B cell (primary cell): ENCODE data around the gene ZNF787. TPM values are rescaled to one million over a fixed set of nuclear protein-coding genes. Genes with fewer than 3 reads are reported as not detected.

Experiments used
- ATAC-seq: fragments of 200-7000 bp; cut with Tn5 transposase; one replicate; pipeline ENCODE4 v1.10.0; 2021; ENCODE audit warnings: low read depth, mild to moderate bottlenecking, moderate number of reproducible peaks, moderate library complexity
- CTCF ChIA-PET: fragments of 350-600 bp; sonication (Branson Sonifier 250); formaldehyde crosslinking; loops from one replicate; lab custom pipeline; 2021; ENCODE audit warnings: antibody characterized with exemption, inconsistent platforms; lab: Charles Lee
- POLR2A ChIA-PET: fragments of 350-600 bp; sonication (Branson Sonifier 250); formaldehyde crosslinking; loops from one replicate; lab custom pipeline; 2021; ENCODE audit warnings: antibody characterized with exemption; lab: Charles Lee
- DNase-seq: peaks from one replicate; pipeline ENCODE4 v3.0.0; 2013
- H2AFZ ChIP-seq: 2 replicates; pipeline ENCODE4 v1.6.1; 2012; ENCODE audit warnings: mild to moderate bottlenecking, low read depth, low read length; ENCODE audit not compliant: insufficient read depth, poor library complexity, severe bottlenecking
- H3K27ac ChIP-seq, 2 donors: 1 replicate in 1 of 2; 2 replicates in 1 of 2; pipeline ENCODE4 v1.5.1; 2012 to 2013; ENCODE audit warnings: low read length in 2 of 2, mild to moderate bottlenecking in 2 of 2, moderate library complexity in 1 of 2
- H3K27me3 ChIP-seq, 4 experiments: fragments of 200-600 bp in 1 of 4; sonication (generic) in 1 of 4; replicated peaks in 1 of 4; 1 replicate in 2 of 4; 2 replicates in 2 of 4; pipeline versions ENCODE4 v1.6.1 to v1.7.0; 2013 to 2016; ENCODE audit warnings: low read length in 3 of 4, mild to moderate bottlenecking in 2 of 4, mixed read lengths in 1 of 4, moderate library complexity in 1 of 4; ENCODE audit not compliant: insufficient read depth in 4 of 4, control insufficient read depth in 3 of 4; ENCODE audit errors: control extremely low read depth in 1 of 4
- H3K36me3 ChIP-seq, 2 experiments: replicated peaks in 1 of 2; 1 replicate in 1 of 2; 2 replicates in 1 of 2; pipeline versions ENCODE4 v1.6.1 to v1.7.1; 2013; ENCODE audit warnings: low read length in 1 of 2; ENCODE audit not compliant: insufficient read depth in 2 of 2, control insufficient read depth in 1 of 2; ENCODE audit errors: control extremely low read depth in 1 of 2, extremely low read depth in 1 of 2
- H3K4me1 ChIP-seq, 2 donors: fragments of 200-600 bp in 1 of 2; sonication (generic) in 1 of 2; 1 replicate in 1 of 2; 2 replicates in 1 of 2; pipeline versions ENCODE4 v1.5.1 to v1.6.1; 2013 to 2017; ENCODE audit warnings: low read length in 2 of 2; ENCODE audit not compliant: control insufficient read depth in 2 of 2, insufficient read depth in 2 of 2
- H3K4me2 ChIP-seq: replicated peaks from 2 replicates; pipeline ENCODE3; 2012; ENCODE audit warnings: mild to moderate bottlenecking, low read depth, low read length; ENCODE audit not compliant: poor library complexity, severe bottlenecking
- H3K4me3 ChIP-seq, 5 experiments: fragments of 200-600 bp in 1 of 5; sonication (generic) in 1 of 5; 1 replicate in 3 of 5; 2 replicates in 2 of 5; pipeline versions ENCODE4 v1.5.1 to v1.7.0; 2011 to 2016; ENCODE audit warnings: low read length in 4 of 5, mild to moderate bottlenecking in 4 of 5, low read depth in 2 of 5, control low read depth in 1 of 5, moderate library complexity in 1 of 5; ENCODE audit not compliant: insufficient read depth in 1 of 5; ENCODE audit errors: control extremely low read depth in 1 of 5, extremely low read depth in 1 of 5
- H3K79me2 ChIP-seq: fragments of 200-600 bp; sonication (generic); one replicate; pipeline ENCODE4 v1.6.0; 2016; ENCODE audit warnings: low read length; ENCODE audit not compliant: control insufficient read depth, insufficient read depth
- H3K9ac ChIP-seq: fragments of 200-600 bp; sonication (generic); 2 replicates; pipeline ENCODE4 v1.6.1; 2017; ENCODE audit warnings: mild to moderate bottlenecking, low read length, moderate library complexity
- H3K9me3 ChIP-seq, 3 donors: one replicate each; pipeline versions ENCODE4 v1.6.1 to v1.7.1; 2013; ENCODE audit warnings: low read length in 2 of 3; ENCODE audit not compliant: control insufficient read depth in 2 of 3, insufficient read depth in 1 of 3; ENCODE audit errors: control extremely low read depth in 1 of 3
- H4K20me1 ChIP-seq: 2 replicates; pipeline ENCODE4 v1.6.0; 2012; ENCODE audit warnings: mild to moderate bottlenecking, low read length; ENCODE audit not compliant: insufficient read depth, control insufficient read depth, poor library complexity, severe bottlenecking
- H3K27ac Mint-ChIP-seq: one replicate; pipeline ENCODE4 v1.8.0; 2021; ENCODE audit warnings: mixed read lengths
- H3K27me3 Mint-ChIP-seq: one replicate; pipeline ENCODE4 v1.8.0; 2021; ENCODE audit warnings: mixed read lengths
- H3K4me1 Mint-ChIP-seq: one replicate; pipeline ENCODE4 v1.8.0; 2021; ENCODE audit warnings: mixed read lengths
- H3K4me3 Mint-ChIP-seq: one replicate; pipeline ENCODE4 v1.8.0; 2021; ENCODE audit warnings: mixed read lengths
- H3K9me3 Mint-ChIP-seq: one replicate; pipeline ENCODE4 v1.8.0; 2022; ENCODE audit warnings: mixed read lengths; ENCODE audit not compliant: insufficient read depth
- CTCF ChIP-seq: fragments of 200-600 bp; IDR thresholded peaks from one replicate; pipeline ENCODE4 v1.8.0; 2022; ENCODE audit warnings: antibody characterized with exemption, mild to moderate bottlenecking
- EZH2 ChIP-seq: IDR thresholded peaks from 2 replicates; pipeline ENCODE4 v1.6.1; 2012; ENCODE audit warnings: borderline replicate concordance, low read depth, mild to moderate bottlenecking, moderate library complexity, low read length; ENCODE audit not compliant: insufficient read depth, poor library complexity, severe bottlenecking
- WGBS: methylation state at CpG from one replicate; pipeline ENCODE4 v1.1.5; 2013; ENCODE audit warnings: missing lambda C conversion rate; ENCODE audit not compliant: insufficient coverage; 5-methylcytosine and 5-hydroxymethylcytosine counted together
- intact Hi-C: fragments of 100-400 bp; cut with micrococcal nuclease; formaldehyde crosslinking; loops from one replicate; pipeline ENCODE4 v1.10.0; 2022
- polyA plus RNA-seq: library from polyadenylated mRNA; depleted of rRNA; stranded (reverse); fragments of >200 nt; gene quantifications from 2 replicates; pipeline ENCODE4 v1.2.3, GENCODE V29; 2012
- total RNA-seq, 2 donors: library from RNA; stranded (reverse); fragments of 120-200 nt in 1 of 2; gene quantifications; 1 replicate in 1 of 2; 2 replicates in 1 of 2; pipeline versions ENCODE4 v1.2.3 to v1.2.4, GENCODE V29; 2013 to 2022

ZNF787 gene
- total and polyA plus RNA-seq, 2 donors (not counting 1 experiment from before 2014, with no cell fraction given) = 19.6 to 47.9 TPM

- CTCF ChIA-PET = interaction anchor here (0.7 kb wide), 1 partner anchor 33 kb away, joined by 3 read pairs; no protein-coding TSS in a partner anchor
- H3K27me3 Mint-ChIP-seq = no peaks in the 10 kb centered on the region
- peak overlapping the region; percentile 84 to 89 for H3K27ac ChIP-seq
- no peaks in the 10 kb centered on the region for H4K20me1 ChIP-seq
- H3K4me3 ChIP-seq = peak overlapping the region in 4 of 5 experiments; percentile 76 to 83 (median 79)
- peaks cover 13 to 17% of the 10 kb centered on the region in 2 donors for H3K4me1 ChIP-seq
- H3K4me1 Mint-ChIP-seq = peaks cover 32% of the 10 kb centered on the region
- H3K27me3 ChIP-seq = no peaks in the 10 kb centered on the region
- DNase-seq (peak; percentile 43), ATAC-seq (no peak)
- H3K9ac ChIP-seq = peak overlapping the region; percentile 81
- WGBS = 4% methylated on average over 15 of the region's 26 CpGs
- H3K9me3 ChIP-seq = no peaks in the 10 kb centered on the region
- TF ChIP-seq EZH2 (no peak), CTCF (no peak)
- H3K9me3 Mint-ChIP-seq = no peaks in the 10 kb centered on the region
- H3K4me2 ChIP-seq = peak overlapping the region; percentile 92
- peaks cover 43% of the 10 kb centered on the region for H3K79me2 ChIP-seq
- H3K4me3 Mint-ChIP-seq = peak overlapping the region; percentile 87
- POLR2A ChIA-PET = interaction anchor here (0.5 to 1.5 kb wide), 4 partner anchors 11 to 488 kb away, joined by 3 to 13 read pairs (median 5); partner anchors contain the start of gene ZNF787
- intact Hi-C loops = loop anchor here (1.0 to 10.0 kb wide), 3 partner anchors 20 to 517 kb away; partner anchors contain the start of genes ZNF784 and ZNF787
- peak overlapping the region; percentile 92 for H2AFZ ChIP-seq
- H3K36me3 ChIP-seq = no peaks in the 10 kb centered on the region
- peak overlapping the region; percentile 51 for H3K27ac Mint-ChIP-seq
Observed at GRCh38 chr19:56141417-56141993, 20.4 kb upstream of the ZNF787 start.
